Hippocampal formation (tissue), 2 donors: ENCODE measurements around the gene GDPD4.
A peak's percentile ranks its signal among the peaks of the same experiment; 100 is the strongest.

ENCODE experiments used
- DNase-seq, 2 donors: peaks; one replicate each; lab custom pipeline; 2025; lab: John Stamatoyannopoulos, UW

Gene GDPD4

DNA sequence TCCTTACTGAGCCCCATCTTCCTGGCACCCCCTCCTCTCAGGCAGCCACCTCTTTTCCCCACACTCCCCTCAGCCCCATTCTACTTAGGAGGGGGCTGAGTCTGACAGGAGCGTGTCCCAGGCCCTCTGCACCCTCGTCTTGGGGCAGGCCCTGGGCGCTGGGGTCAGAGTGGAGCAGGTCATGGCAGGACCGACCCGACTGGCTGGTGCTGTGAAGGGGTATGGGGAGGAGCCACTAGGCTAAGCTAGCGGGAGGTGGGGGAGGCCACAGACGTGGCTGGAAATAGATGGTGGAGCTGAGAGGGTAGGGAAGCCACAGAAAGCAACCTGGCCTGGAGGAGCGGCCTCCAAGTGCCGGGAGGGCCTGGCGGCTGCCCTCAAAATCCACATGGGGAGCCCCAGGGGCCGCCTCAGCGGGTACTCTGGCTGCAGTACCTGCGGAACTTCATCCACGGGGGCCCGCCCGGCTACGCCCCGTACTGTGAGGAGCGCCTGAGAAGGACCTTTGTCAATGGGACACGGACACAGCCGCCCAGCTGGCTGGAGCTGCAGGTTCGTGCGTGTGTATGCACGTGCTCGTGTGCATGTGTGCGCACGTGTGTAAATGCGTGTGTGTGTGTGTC lies 111.8 kb downstream of the GDPD4 start:
- DNase-seq, result no peak

DNA sequence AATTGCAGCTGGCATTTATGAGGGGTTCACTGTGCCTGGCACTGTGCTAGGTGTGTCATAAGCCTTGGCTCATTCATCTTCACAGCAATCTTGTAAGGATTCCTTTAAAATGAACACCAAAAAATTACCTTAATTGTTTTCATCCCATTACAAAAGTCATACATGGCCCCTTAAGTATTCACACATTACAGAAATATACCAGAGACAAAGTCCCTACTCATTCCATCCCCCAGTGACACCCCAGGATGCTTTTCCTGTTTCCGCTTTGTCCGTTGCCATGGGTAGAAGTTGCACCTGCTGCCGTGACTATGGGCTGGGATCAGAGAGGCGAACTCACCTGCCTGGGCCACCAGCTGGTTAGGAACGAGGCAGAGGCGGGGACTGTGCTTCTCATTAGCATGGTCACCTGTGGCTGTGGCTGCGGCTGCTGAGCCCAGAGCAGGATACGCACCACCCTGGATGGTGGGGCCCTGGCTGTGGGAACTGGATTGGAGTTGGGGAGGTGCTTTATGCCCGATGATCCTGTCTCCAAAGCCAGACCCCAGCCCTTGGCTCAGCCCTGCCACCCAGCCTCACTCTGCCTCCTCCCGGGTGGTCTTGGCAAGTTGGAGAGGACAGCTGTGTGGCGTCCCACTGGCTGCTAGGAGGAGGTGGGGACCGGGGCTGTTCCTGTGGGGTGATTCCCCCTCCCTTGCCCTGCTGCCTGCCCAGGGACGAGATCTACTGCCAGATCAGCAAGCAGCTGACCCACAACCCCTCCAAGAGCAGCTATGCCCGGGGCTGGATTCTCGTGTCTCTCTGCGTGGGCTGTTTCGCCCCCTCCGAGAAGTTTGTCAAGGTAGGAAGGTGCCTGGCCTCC lies 112.6 kb downstream of the GDPD4 start:
- DNase-seq, result no peak

DNA sequence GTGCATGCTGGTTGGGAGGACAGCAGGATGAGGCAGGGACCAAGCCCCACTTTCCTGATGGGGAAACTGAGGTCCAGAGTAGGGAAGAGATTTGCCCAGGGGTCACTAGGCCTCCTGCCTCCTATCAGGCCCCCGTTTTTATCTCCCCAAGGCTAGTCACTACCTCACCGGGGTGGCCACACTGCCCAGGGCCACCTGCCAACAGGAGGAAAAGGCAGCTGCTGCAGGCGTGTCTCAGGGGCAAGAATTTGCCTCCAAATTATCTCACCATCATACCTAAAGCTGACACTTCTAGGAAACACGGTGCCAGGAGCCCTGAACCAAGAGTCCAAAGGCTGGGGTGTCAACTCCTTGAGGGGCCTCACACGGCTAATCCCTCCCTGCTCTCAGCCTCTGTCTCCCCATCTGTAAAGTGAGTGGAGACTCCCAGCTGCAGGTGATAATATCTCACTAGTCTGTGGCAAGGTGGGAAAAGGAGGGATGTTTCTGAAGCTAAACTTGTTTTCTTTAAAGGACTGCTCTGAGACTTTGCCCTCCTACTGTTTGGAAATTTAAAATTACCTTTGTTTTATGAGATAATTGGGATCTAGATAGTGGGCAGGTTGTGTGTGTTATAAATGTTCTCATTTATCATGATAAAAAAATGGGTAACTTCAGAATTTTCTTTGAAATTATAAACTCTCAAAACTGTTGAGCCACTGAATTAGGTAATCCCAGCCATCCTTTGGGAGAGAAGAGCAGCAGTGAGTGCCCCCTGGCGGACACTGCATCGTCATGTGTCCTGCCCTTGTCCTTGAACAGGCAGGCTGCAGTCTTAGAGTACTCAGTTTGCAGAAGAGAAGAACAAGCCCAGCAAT lies 113.5 kb downstream of the GDPD4 start:
- peak; percentile 59 to 62 for DNase-seq

DNA sequence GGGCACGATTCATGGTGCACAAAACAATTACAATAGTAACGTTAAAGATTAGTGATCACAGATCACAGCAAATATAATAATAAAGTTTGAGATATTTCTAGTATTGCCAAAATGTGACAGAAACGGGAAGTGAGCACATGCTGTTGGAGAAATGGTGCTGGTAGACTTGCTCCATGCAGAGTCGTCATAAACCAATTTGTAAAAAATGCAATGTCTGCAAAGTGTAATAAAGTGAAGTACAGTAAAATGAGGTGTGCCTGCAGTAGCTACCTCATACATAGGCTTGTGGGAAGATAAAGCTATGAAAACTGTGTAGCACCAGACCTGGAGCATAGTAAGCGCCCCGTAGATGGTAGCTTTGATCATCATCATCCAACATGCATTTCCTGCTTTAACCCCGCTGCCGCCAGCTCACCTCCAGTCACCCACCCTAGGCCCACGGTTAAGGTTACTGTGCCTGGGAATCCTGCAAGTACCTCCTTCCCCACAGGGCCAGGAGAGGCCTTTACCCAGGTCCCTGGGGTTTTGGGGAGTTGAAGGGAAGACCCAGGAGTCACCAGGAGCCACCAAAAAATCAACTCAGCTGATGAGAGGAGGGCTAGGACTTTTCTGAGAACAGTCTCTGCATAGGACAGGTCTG lies 114.3 kb downstream of the GDPD4 start:
- DNase-seq, result no peak

DNA sequence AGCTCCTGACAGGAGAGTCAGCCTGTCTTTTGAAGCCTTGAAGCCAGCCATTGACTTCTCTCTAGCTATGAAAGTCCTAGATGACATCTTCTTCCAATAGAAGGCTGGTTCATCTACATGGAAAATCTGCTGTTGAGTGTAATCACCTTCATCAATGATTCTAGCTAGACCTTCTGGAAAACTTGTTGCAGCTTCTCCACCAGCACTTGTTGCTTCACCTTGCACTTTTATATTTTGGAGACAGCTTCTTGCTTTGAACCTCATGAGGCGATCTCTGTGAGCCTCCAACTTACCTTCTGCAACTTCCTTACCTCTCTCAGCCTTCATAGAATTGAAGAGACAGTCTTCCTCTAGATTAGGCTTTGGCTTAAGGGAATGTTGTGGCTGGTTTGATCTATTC lies 115.2 kb downstream of the GDPD4 start:
- no peak for DNase-seq

DNA sequence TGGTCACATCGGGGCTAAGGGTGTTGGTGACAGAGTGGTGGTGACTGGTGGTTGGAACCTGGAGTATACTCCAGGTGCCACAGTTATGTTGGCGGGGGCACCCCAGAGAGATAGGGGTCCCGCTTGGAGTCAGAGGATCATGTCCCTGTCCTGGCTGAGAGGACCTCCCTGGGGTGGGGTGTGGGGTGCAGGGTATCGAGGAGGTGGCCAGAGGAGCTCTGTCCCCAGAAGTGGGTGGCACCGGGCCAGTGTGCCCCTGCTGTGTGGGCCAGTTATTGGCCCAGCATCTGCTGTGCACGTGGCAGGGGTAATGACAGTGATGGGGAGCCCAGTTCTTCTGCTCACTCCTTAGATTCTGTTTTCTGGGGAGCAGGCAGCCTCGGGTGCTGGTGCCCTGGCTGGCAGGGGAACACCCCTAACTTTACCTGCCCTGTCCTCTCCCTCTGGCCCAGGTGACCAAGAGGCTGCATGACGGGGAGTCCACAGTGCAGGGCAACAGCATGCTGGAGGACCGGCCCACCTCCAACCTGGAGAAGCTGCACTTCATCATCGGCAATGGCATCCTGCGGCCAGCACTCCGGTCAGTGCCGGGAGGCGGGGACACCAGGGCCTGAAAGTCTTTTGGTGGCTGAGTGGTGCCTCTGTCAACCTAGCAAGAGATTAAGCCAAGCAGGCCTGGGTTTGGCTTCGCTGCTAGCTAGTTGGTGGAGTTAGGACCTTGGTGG lies 117.2 kb downstream of the GDPD4 start:
- DNase-seq, result no peak

DNA sequence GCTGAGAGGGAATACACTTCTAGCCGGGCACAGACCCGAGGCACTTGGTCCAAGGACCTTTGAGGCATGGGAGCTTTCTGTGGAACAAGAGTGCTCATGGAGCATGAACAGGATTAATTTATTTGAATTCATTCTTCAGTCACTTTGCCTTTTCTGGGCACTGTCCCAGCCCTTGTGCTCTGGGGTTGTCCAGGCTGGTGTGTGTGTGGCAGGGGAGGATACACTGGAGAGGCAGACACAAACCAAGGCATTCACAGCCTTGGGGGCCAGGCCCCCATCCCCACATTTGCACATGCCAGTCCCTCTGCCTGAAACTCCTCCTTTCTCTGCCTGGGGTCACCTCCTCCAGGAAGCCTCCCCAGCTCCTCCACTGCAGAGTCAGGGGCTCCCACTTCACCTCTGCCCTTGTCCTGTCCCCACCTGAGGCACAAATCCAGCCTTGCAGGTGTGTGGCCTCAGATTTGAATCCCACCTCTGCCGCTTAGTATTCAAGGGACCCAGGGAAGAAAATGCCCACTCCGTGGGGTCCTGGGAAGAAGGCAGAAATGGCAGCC lies 118.0 kb downstream of the GDPD4 start:
- peak; percentile 26 to 50 for DNase-seq

DNA sequence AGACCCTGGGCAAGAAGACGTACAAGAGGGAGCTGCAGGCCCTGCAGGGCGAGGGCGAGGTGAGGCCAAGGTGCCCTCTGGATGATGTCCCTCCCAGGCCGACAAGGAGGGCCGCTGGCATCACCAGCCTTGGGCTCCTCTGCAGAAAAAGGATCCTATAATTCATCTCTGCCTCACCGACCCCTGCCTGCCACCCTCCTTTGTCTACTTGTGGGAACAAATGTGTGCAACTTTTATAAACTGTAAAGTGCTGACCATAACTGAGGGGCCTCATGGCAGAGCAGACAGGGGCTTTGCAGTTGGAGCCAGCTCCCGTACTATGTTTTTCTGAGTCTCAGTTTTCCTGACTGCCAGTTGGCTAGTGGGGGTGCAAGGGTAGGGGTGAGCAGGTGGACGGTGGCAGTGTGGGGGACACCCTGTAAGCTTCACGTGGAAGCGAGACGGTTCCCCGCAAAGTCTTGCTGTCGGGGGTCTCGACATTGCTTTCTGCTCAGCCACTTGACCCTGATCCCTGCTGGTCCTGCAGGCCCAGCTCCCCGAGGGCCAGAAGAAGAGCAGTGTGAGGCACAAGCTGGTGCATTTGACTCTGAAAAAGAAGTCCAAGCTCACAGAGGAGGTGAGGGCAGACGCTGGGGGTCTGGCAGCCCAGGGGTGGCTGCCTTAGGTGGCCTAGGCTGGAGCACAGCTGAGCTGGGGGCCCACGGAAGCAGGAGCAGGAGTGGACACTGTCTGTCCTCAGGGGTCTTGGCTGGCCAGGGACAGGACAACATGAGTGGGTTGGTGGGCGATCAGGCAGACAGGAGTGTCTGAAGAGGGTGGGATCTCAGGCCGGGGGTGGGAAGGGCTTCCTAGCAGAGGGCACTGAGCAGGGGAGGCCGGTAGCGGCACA lies 118.7 kb downstream of the GDPD4 start:
- no peak for DNase-seq

DNA sequence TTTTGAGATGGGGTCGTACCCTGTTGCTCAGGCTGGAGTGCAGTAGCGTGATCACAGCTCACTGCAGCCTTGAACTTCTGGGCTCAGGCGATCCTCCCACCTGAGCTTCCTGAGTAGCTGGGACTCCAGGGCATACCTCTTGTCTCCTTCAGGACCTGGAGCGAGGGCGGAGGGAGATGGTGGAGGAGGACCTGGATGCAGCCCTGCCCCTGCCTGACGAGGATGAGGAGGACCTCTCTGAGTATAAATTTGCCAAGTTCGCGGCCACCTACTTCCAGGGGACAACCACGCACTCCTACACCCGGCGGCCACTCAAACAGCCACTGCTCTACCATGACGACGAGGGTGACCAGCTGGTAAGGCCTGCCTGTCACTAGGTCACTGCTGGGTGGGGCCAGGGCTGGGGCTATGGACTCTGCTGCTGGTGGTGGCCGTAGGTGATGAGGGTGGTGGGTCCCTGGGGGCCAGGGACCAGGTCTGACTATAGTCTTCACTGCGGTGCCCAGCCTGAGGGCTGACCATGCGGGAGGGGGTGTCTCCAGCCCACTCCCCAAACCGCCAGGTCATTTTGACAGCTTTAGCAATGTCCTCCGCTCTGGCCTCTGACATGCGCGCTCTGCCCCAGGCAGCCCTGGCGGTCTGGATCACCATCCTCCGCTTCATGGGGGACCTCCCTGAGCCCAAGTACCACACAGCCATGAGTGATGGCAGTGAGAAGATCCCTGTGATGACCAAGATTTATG lies 119.5 kb downstream of the GDPD4 start:
- DNase-seq, result no peak

DNA sequence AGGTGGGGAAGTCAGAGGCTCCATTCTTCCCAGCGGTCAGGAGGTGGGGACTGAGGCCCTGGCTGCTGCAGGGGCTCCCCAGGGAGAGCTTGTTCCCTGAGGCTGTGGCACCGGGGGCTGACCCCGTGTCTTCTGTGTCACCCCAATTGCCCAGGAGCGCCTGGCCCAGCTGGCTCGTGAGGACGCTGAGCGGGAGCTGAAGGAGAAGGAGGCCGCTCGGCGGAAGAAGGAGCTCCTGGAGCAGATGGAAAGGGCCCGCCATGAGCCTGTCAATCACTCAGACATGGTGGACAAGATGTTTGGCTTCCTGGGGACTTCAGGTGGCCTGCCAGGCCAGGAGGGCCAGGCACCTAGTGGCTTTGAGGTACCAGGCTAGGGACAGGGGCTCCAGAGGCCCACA lies 120.3 kb downstream of the GDPD4 start:
- no peak for DNase-seq

DNA sequence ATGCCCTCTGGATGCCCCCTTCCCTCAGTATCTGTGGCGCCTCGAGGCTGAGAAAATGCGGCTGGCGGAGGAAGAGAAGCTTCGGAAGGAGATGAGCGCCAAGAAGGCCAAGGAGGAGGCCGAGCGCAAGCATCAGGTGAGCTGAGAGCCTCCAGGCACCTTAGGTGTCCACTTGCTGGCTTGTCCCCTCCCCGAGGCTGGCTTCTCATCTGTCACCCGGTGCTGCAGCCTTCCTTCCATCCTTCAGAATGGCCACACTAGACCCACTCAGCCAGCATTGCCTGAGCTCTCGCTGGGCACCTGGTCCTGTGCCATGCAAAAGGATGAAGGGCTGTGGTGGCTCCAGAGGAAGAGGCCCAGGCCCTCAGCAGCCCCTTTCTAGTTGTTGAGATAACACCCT lies 121.1 kb downstream of the GDPD4 start:
- no peak for DNase-seq

DNA sequence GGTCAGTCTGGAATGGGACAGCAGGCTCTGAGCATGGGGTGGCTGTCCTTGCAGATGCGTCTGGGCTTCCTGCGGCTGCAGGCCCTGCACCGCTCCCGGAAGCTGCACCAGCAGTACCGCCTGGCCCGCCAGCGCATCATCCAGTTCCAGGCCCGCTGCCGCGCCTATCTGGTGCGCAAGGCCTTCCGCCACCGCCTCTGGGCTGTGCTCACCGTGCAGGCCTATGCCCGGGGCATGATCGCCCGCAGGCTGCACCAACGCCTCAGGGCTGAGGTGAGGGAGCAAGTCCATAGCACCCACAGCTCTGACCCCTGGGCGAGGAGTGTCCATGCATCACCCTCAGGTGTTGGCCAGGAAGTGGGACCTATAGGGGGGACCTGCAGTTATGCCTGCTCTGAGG lies 121.8 kb downstream of the GDPD4 start:
- DNase-seq, result no peak

DNA sequence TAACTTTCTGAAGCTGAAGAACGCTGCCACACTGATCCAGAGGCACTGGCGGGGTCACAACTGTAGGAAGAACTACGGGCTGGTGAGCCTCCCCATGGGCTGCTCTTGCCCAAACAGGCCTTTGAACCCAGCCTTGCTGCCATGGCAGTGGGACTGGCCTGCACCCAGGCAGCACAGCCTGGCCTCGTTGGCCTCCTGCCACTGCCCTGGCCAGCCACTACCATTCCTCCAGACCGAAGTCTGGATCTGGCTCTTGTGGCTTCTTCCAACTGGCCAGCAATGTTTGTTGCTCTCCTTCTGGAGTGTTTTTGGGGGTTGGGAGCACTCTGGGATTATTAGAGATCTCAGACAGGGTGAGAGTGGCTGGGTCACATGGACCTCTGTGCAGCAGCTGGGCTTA lies 122.4 kb downstream of the GDPD4 start:
- DNase-seq, result no peak

DNA sequence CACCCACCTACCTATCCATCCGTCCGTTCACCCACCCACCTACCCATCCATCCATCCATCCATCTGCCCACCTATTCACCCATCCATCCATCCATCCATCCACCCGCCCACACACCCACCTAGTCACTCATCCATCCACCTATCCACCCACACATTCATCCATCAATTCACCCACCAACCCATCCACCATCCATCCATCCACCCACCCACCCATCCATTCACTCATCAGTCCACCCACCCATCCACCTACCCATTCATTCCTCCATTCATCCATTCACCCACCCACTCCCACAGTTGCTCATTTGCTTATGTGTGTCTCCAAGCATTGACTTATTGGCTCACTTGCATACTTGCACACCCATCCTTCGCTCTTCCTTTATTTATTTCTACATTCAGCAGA lies 123.3 kb downstream of the GDPD4 start:
- no peak for DNase-seq

DNA sequence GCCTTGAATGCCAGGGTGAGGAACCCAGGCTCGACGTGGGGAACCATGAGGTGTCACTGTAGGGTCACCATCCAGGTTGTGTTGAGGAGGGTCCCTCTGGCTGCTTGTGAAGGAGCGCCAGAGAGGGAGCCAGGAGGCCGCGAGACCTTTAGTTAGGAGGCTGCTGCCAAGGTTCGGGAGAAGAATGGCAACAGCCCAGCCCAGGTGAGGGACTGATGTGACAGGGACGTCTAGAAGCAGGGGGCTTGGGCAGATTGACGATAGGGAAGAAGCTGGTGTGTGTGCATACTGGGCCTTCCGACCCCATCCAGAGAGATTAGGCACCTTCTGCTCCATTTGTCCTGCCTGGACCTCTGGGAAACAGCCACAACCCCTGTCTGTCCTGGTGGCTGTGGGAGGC lies 124.5 kb downstream of the GDPD4 start:
- no peak for DNase-seq

DNA sequence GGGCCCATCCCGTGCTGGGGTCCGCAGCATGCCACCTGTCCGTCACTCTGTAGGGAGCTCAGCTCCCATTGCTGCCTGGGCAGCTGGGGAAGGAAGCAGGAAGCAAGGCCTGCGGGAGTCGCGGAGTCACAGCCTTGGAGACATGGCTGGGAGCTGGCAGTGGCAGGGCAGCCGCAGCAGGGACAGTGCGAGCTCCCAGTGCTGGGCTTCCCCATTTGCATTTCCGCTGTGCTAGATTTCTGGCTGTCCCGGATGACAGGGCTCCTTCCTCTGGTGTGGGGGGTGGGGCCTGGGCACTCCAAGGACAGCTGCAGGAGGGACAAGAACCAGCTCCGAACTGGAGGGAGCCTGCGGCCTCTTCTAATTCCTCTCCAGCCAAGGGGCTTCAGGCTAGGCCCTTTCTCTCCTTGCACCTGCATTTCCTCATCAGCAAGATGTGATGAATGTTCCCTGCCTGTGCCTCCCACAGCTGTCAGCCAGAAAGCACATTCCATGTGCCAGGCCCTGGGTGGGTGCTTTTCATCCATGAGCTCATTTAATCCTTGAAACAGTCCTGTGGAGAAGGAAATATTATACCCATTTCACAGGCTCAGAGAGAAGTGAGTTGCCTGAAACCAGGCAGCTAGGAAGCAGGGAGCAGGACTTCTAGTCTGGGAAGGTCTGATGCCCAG lies 125.5 kb downstream of the GDPD4 start:
- DNase-seq, result peak in 1 of 2 donors; percentile 25

DNA sequence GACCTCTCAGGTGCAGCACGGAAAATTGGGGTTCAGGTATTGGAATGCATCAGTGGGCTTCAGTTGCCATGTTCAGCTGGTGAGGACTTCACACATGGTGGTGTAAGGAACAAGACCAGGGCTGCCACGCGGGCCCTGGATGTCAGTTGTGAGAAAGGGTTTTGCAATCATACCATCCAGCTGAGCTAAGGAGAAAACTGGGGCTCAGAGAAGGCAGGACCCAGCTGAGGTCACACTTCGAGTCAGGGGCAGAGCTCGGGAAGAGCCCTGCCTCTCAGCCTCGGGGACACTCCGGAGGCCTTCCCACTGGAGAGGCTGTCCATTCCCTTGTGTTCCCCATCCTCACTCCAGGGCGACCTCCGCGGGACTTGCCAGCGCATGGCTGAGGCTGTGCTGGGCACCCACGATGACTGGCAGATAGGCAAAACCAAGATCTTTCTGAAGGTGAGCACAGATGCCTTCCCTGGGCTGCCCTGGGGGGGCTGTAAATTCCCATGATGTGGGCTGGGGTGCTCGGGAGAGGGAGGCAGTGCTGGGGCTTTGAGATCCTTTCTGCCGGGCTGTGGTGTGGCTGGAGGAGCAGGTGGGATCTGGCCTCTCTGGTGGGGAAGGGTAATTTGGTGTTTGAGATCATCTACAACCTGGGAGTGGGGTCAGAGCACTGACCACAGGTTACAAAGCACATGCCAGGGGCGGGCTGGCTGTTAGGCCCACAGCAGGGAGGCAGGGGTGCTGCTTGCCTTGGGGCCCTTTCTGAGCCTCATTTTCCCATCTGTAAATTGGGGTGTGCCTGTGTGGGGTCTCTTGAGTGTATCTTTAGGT lies 126.3 kb downstream of the GDPD4 start:
- DNase-seq, result no peak

DNA sequence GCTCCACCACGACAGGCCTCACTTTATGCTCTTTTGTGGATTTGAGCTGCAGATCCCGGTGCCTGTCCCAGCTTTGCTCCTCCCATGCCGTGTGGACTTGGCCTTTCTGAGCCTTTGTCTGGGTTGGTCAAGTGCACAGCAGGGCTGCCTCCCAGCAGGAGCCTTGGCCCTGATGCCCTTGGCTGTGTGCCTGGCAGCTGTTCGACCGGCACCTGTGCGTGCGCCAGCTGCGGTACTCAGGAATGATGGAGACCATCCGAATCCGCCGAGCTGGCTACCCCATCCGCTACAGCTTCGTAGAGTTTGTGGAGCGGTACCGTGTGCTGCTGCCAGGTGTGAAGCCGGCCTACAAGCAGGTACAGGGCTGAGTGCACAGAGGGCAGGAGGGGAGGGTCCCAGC lies 126.9 kb downstream of the GDPD4 start:
- no peak for DNase-seq
